HEK293 (cell line): ENCODE measurements around the gene PRDM15.

Source experiments
- CTCF ChIA-PET: fragments of 350-600 bp; formaldehyde crosslinking; extraction: SDS; loops from one replicate; lab custom pipeline; 2021; ENCODE audit warnings: antibody characterized with exemption; lab: Yijun Ruan, JAX
- POLR2A ChIA-PET: fragments of 300-600 bp; formaldehyde crosslinking; extraction: SDS; loops from one replicate; lab custom pipeline; 2020; ENCODE audit warnings: antibody characterized with exemption, inconsistent platforms; lab: Yijun Ruan, JAX
- H3K27ac ChIP-seq: fragments of 200-500 bp; sonication (Bioruptor generic); 2 replicates; pipeline ENCODE4 v1.5.1; 2014; ENCODE audit warnings: low read depth, low read length, control low read depth, inconsistent platforms; ENCODE audit errors: extremely low read depth
- H3K36me3 ChIP-seq, 2 experiments: fragments of 200-500 bp in 1 of 2; sonication (Bioruptor generic) in 1 of 2; 1 replicate in 1 of 2; 2 replicates in 1 of 2; pipeline ENCODE4 v1.5.1; 2014 to 2017; ENCODE audit warnings: inconsistent platforms in 2 of 2, low read length in 2 of 2; ENCODE audit not compliant: control insufficient read depth in 2 of 2, insufficient read depth in 1 of 2
- H3K4me1 ChIP-seq: fragments of 200-500 bp; sonication (Bioruptor generic); 2 replicates; pipeline ENCODE4 v1.5.1; 2014; ENCODE audit warnings: mild to moderate bottlenecking, low read length, inconsistent platforms; ENCODE audit not compliant: control insufficient read depth, insufficient read depth
- H3K4me3 ChIP-seq: 2 replicates; pipeline ENCODE4 v1.5.1; 2011; ENCODE audit warnings: low read depth, mild to moderate bottlenecking, control low read depth, low read length, moderate library complexity
- H3K9me3 ChIP-seq: fragments of 200-500 bp; sonication (Bioruptor generic); 2 replicates; pipeline ENCODE4 v1.5.1; 2014; ENCODE audit warnings: low read depth, low read length, inconsistent platforms; ENCODE audit not compliant: control insufficient read depth, insufficient read depth
- GFI1B ChIP-seq: fragments of 450-650 bp; formaldehyde crosslinking; IDR thresholded peaks from 2 replicates; pipeline ENCODE4 v1.5.1; 2016; ENCODE audit warnings: missing biosample characterization, missing genetic modification characterization
- IKZF3 ChIP-seq: fragments of 450-650 bp; IDR thresholded peaks from 2 replicates; pipeline ENCODE4 v1.5.0; 2018; ENCODE audit warnings: missing biosample characterization, mild to moderate bottlenecking, missing genetic modification characterization, moderate library complexity
- KLF8 ChIP-seq: fragments of 450-650 bp; formaldehyde crosslinking; IDR thresholded peaks from 2 replicates; pipeline ENCODE4 v1.5.1; 2016; ENCODE audit warnings: missing biosample characterization, missing genetic modification characterization
- OVOL3 ChIP-seq: fragments of 450-650 bp; formaldehyde crosslinking; IDR thresholded peaks from 2 replicates; pipeline ENCODE4 v1.5.1; 2016; ENCODE audit warnings: missing biosample characterization, missing genetic modification characterization
- PRDM1 ChIP-seq: fragments of 450-650 bp; formaldehyde crosslinking; IDR thresholded peaks from 2 replicates; pipeline ENCODE4; 2016; ENCODE audit warnings: missing biosample characterization, missing genetic modification characterization
- REST ChIP-seq: fragments of 450-650 bp; formaldehyde crosslinking; IDR thresholded peaks from 2 replicates; pipeline ENCODE4 v1.5.1; 2016; ENCODE audit warnings: missing biosample characterization, missing genetic modification characterization
- SETDB1 ChIP-seq: IDR thresholded peaks from one replicate; pipeline ENCODE4 v1.6.1; 2017; ENCODE audit warnings: mild to moderate bottlenecking, low read length, moderate library complexity, mixed read lengths; ENCODE audit not compliant: insufficient read length
- TRIM28 ChIP-seq: IDR thresholded peaks from 2 replicates; pipeline ENCODE4 v1.6.1; 2011; ENCODE audit warnings: low read length, control low read depth, borderline replicate concordance
- WT1 ChIP-seq: fragments of 450-650 bp; formaldehyde crosslinking; IDR thresholded peaks from 2 replicates; pipeline ENCODE4 v1.5.1; 2016; ENCODE audit warnings: missing biosample characterization, missing genetic modification characterization
- ZEB2 ChIP-seq: fragments of 450-650 bp; formaldehyde crosslinking; IDR thresholded peaks from 2 replicates; pipeline ENCODE4 v1.5.1; 2016; ENCODE audit warnings: missing biosample characterization, missing genetic modification characterization
- ZIC2 ChIP-seq: fragments of 450-650 bp; formaldehyde crosslinking; IDR thresholded peaks from 2 replicates; pipeline ENCODE4 v1.5.1; 2016; ENCODE audit warnings: missing biosample characterization, missing genetic modification characterization
- ZNF16 ChIP-seq: fragments of 450-650 bp; formaldehyde crosslinking; IDR thresholded peaks from 2 replicates; pipeline ENCODE4 v1.5.1; 2016; ENCODE audit warnings: low read depth, missing biosample characterization, missing genetic modification characterization
- ZNF292 ChIP-seq: fragments of 450-650 bp; formaldehyde crosslinking; IDR thresholded peaks from 2 replicates; pipeline ENCODE4 v1.5.1; 2016; ENCODE audit warnings: low read depth, missing biosample characterization, missing genetic modification characterization, borderline replicate concordance
- ZNF37A ChIP-seq: fragments of 450-650 bp; IDR thresholded peaks from 2 replicates; pipeline ENCODE4 v1.5.1; 2018; ENCODE audit warnings: missing biosample characterization, missing genetic modification characterization
- ZNF423 ChIP-seq: fragments of 450-650 bp; formaldehyde crosslinking; IDR thresholded peaks from 2 replicates; pipeline ENCODE4 v1.5.1; 2016; ENCODE audit warnings: missing biosample characterization, missing genetic modification characterization
- ZNF501 ChIP-seq: fragments of 450-650 bp; formaldehyde crosslinking; IDR thresholded peaks from 2 replicates; pipeline ENCODE4 v1.5.1; 2016; ENCODE audit warnings: missing biosample characterization, missing genetic modification characterization
- ZNF521 ChIP-seq: fragments of 450-650 bp; formaldehyde crosslinking; IDR thresholded peaks from 2 replicates; pipeline ENCODE4 v1.5.1; 2017; ENCODE audit warnings: missing biosample characterization, mild to moderate bottlenecking, missing genetic modification characterization
- ZNF544 ChIP-seq: fragments of 450-650 bp; formaldehyde crosslinking; IDR thresholded peaks from 2 replicates; pipeline ENCODE4 v1.5.0; 2017; ENCODE audit warnings: missing biosample characterization, missing genetic modification characterization
- ZNF555 ChIP-seq: fragments of 450-650 bp; formaldehyde crosslinking; conservative IDR thresholded peaks from 2 replicates; pipeline ENCODE4 v1.5.1; 2017; ENCODE audit warnings: missing biosample characterization, mild to moderate bottlenecking, missing genetic modification characterization, inconsistent platforms
- ZNF600 ChIP-seq: fragments of 450-650 bp; formaldehyde crosslinking; IDR thresholded peaks from 2 replicates; pipeline ENCODE4 v1.5.1; 2016; ENCODE audit warnings: missing biosample characterization, missing genetic modification characterization
- ZSCAN4 ChIP-seq: fragments of 450-650 bp; formaldehyde crosslinking; IDR thresholded peaks from 2 replicates; pipeline ENCODE4 v1.5.1; 2017; ENCODE audit warnings: missing biosample characterization, missing genetic modification characterization
- TF ChIP-seq, protein P1 (sequence below): fragments of 450-650 bp; formaldehyde crosslinking; IDR thresholded peaks from 2 replicates; pipeline ENCODE4 v1.5.1; 2017; ENCODE audit warnings: missing biosample characterization, missing genetic modification characterization
- TF ChIP-seq, protein P2 (sequence below): fragments of 450-650 bp; formaldehyde crosslinking; IDR thresholded peaks from 2 replicates; pipeline ENCODE4 v1.5.1; 2016; ENCODE audit warnings: missing biosample characterization, missing genetic modification characterization
- TF ChIP-seq, protein P3 (sequence below): fragments of 450-650 bp; formaldehyde crosslinking; IDR thresholded peaks from 2 replicates; pipeline ENCODE4 v1.5.1; 2016; ENCODE audit warnings: missing biosample characterization, missing genetic modification characterization
- TF ChIP-seq, protein P4 (sequence below): sonication (generic); formaldehyde crosslinking; IDR thresholded peaks from 2 replicates; pipeline ENCODE4 v1.8.1; 2022; ENCODE audit warnings: mild to moderate bottlenecking, moderate library complexity, missing genetic modification reagents

PRDM15 gene

DNA sequence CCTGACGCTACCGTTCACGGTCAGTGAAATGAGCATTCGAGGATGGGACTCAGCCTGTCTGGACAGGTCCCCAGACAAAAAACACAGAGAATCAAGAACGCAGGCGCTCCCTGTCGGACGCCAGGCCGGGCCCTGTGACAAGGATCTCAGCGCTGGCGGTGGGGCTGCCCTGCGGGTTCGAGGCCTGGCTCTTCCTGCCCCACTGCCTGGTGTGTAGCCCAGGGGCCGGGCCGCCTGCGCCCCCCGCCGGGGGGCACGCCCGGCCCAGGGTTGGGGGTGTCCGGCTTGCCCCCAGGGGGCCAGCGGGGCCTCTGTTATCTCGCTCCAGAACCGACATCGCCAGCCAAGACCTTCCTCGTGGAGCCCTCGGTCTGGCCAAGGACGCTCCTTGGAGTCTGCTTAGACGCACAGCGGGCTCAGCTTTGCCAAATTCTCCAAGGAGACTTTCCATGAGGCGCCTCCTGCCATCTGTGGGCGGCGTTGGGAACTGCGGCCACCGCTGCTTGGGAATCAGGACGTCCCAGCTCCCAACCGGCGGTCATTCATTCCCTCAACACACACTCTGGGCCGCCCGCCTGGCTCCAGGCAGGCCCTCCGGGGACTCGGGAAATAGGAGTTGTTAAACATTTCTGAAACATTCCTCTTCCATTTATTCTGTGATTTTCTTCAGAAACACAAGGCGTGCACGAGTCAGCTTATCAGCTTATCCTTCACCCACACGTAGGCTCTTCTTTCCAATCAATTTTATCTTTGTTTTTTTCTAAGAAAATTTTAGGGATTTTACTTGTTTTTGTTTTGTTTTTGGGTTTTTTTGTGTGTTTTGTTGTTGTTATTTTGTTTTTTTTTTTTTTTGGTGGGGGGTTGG is 101.0 kb downstream of the PRDM15 start:
- CTCF ChIA-PET: interaction anchor here (0.6 to 6.7 kb wide), 16 partner anchors 9 to 1937 kb away, joined by 3 to 164 read pairs (median 4); no protein-coding TSS in a partner anchor
- Histone ChIP-seq H3K36me3 (no peaks in the 10 kb centered on the region), H3K4me1 (peaks cover 15% of the 10 kb centered on the region; the same call in 1 of the 2 replicates), H3K27ac (no peak overlapping the region; the same call in 1 of the 2 replicates), H3K9me3 (no peaks in the 10 kb centered on the region), H3K4me3 (no peak overlapping the region)
- POLR2A ChIA-PET: interaction anchor here (0.7 to 1.6 kb wide), 5 partner anchors 10 to 495 kb away, joined by 3 to 8 read pairs (median 5); no protein-coding TSS in a partner anchor
- peak; percentile 61; the same call in 1 of the 2 replicates for TF ChIP-seq KLF8 (tag by site-specific recombination)
- TF ChIP-seq, protein P1, sequence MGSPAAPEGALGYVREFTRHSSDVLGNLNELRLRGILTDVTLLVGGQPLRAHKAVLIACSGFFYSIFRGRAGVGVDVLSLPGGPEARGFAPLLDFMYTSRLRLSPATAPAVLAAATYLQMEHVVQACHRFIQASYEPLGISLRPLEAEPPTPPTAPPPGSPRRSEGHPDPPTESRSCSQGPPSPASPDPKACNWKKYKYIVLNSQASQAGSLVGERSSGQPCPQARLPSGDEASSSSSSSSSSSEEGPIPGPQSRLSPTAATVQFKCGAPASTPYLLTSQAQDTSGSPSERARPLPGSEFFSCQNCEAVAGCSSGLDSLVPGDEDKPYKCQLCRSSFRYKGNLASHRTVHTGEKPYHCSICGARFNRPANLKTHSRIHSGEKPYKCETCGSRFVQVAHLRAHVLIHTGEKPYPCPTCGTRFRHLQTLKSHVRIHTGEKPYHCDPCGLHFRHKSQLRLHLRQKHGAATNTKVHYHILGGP (tag by site-specific recombination): no peak
- TF ChIP-seq IKZF3: peak; percentile 98
- no peak for TF ChIP-seq GFI1B
- no peak for TF ChIP-seq ZNF292 (tag by site-specific recombination)
- TF ChIP-seq, protein P2, sequence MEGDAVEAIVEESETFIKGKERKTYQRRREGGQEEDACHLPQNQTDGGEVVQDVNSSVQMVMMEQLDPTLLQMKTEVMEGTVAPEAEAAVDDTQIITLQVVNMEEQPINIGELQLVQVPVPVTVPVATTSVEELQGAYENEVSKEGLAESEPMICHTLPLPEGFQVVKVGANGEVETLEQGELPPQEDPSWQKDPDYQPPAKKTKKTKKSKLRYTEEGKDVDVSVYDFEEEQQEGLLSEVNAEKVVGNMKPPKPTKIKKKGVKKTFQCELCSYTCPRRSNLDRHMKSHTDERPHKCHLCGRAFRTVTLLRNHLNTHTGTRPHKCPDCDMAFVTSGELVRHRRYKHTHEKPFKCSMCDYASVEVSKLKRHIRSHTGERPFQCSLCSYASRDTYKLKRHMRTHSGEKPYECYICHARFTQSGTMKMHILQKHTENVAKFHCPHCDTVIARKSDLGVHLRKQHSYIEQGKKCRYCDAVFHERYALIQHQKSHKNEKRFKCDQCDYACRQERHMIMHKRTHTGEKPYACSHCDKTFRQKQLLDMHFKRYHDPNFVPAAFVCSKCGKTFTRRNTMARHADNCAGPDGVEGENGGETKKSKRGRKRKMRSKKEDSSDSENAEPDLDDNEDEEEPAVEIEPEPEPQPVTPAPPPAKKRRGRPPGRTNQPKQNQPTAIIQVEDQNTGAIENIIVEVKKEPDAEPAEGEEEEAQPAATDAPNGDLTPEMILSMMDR: peak; percentile 71
- TF ChIP-seq, protein P3, sequence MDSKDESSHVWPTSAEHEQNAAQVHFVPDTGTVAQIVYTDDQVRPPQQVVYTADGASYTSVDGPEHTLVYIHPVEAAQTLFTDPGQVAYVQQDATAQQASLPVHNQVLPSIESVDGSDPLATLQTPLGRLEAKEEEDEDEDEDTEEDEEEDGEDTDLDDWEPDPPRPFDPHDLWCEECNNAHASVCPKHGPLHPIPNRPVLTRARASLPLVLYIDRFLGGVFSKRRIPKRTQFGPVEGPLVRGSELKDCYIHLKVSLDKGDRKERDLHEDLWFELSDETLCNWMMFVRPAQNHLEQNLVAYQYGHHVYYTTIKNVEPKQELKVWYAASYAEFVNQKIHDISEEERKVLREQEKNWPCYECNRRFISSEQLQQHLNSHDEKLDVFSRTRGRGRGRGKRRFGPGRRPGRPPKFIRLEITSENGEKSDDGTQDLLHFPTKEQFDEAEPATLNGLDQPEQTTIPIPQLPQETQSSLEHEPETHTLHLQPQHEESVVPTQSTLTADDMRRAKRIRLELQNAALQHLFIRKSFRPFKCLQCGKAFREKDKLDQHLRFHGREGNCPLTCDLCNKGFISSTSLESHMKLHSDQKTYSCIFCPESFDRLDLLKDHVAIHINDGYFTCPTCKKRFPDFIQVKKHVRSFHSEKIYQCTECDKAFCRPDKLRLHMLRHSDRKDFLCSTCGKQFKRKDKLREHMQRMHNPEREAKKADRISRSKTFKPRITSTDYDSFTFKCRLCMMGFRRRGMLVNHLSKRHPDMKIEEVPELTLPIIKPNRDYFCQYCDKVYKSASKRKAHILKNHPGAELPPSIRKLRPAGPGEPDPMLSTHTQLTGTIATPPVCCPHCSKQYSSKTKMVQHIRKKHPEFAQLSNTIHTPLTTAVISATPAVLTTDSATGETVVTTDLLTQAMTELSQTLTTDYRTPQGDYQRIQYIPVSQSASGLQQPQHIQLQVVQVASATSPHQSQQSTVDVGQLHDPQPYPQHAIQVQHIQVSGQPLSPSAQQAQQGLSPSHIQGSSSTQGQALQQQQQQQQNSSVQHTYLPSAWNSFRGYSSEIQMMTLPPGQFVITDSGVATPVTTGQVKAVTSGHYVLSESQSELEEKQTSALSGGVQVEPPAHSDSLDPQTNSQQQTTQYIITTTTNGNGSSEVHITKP (tag by site-specific recombination): no peak
- no peak for TF ChIP-seq OVOL3
- TF ChIP-seq TRIM28: 0 out of 2 replicates have a peak, but pooled peaks have one; percentile 76
- TF ChIP-seq ZEB2 (tag by site-specific recombination): no peak
- no peak for TF ChIP-seq SETDB1
- TF ChIP-seq ZNF16 (tag by site-specific recombination): no peak
- no peak for TF ChIP-seq ZNF544
- no peak for TF ChIP-seq WT1 (tag by site-specific recombination)
- no peak for TF ChIP-seq ZSCAN4
- TF ChIP-seq ZNF423: no peak
- TF ChIP-seq ZNF37A (tag by site-specific recombination): no peak
- TF ChIP-seq ZIC2: peak; percentile 74
- TF ChIP-seq ZNF521 (tag by site-specific recombination): no peak
- TF ChIP-seq ZNF501 (tag by site-specific recombination): no peak
- TF ChIP-seq, protein P4, sequence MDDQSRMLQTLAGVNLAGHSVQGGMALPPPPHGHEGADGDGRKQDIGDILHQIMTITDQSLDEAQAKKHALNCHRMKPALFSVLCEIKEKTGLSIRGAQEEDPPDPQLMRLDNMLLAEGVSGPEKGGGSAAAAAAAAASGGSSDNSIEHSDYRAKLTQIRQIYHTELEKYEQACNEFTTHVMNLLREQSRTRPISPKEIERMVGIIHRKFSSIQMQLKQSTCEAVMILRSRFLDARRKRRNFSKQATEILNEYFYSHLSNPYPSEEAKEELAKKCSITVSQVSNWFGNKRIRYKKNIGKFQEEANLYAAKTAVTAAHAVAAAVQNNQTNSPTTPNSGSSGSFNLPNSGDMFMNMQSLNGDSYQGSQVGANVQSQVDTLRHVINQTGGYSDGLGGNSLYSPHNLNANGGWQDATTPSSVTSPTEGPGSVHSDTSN (CRISPR knock-in tag): no peak
- no peak for TF ChIP-seq PRDM1 (tag by site-specific recombination)
- TF ChIP-seq ZNF600: peak; percentile 50; the same call in 1 of the 2 replicates
- no peak for TF ChIP-seq ZNF555
- TF ChIP-seq REST (tag by site-specific recombination): no peak
